Epidermal melanocyte (primary cell): ENCODE data around the gene MSI2.

ENCODE experiments used
- DNase-seq: peaks from one replicate; pipeline ENCODE4 v3.0.0; 2011; ENCODE audit warnings: low spot score; ENCODE audit not compliant: insufficient read length

The MSI2 gene

GRCh38 chr17:57674894-57675293, 418.6 kb downstream of the MSI2 start:
- no peak for DNase-seq

GRCh38 chr17:57675427-57676387, 419.4 kb downstream of the MSI2 start:
- no peak for DNase-seq

GRCh38 chr17:57676543-57676942, 420.2 kb downstream of the MSI2 start:
- no peak for DNase-seq

DNA sequence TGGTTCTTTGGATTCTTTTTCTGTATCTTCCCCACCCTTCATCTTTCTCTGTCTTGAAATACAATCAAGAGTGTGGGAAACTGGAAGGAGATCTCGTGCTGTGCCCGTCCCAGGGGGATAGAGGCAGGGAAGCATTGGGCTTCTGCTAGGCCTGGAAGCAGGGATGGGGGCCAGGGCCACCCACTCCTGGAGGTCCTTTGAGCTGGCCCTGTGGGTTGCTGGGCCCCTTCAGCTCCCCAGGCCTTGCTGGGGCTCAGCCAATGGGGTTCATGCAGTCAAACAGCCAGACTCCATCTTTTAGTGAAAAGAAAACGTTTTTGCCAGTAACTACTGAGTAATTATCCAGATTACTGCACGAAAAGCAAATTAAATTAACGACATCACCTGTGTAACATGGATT, 421.0 kb downstream of the MSI2 start:
- DNase-seq, result no peak

DNA sequence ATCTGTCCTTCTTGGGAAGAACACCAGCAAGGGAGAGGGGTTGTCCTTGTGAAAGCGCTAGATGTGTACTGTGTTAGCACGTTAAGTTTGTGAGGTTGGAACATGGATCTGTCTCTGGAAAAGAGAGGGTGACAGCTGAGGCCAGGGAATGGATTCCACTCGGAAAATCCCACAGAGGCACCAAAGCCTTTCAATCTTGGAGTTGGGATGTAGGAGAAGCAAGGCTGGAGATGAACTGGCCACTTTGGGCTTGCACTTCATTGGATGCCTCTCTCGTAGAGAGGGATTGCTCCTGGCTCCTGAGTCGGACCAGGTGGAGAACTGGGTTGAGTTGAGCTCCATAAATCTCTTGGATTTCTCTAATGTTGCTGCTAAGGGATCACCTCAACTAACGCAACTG, 421.5 kb downstream of the MSI2 start:
- DNase-seq, result no peak

DNA sequence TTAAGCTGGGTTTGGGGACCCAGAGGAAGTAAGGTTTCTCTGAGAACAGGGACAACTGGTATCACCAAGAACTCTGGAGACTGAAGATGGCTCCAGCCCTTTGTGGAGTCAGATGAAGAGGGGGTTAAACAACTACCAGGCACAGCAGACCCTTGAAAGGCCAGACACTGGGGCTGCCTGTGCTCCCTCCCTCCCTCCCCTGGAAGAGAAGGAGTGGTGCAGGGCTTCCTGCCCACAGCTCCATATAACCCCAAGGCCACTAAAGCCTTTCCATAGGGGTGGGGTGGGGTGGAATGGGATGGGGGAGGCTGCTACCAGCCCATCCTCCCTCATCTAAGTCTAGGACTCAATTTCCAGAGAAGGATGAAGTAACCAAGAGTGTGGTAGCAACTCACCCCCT, 422.1 kb downstream of the MSI2 start:
- DNase-seq, result no peak

DNA sequence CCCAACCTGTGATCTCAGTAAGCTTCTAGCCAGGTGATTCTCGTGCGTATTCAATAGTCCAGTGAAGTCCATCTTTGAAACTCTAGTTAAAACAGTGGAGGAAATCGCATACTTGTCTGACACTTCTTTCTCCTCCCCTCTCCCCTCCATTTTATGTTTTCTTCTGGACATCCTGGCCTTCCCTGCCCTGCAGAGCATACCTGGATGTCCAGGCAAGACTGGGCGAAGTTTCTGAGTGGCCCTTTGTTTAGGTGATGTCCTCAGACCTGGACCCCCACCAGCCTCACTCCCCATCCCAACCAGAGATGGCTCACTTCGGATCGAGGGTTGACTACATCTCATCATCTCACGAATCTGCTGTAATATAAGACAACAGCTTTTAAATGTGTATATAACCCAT, 423.0 kb downstream of the MSI2 start:
- DNase-seq, result no peak

GRCh38 chr17:57679906-57680695, 423.8 kb downstream of the MSI2 start:
- no peak for DNase-seq

GRCh38 chr17:57682701-57683100, 426.4 kb downstream of the MSI2 start:
- DNase-seq, result no peak

GRCh38 chr17:57684711-57685498, 428.6 kb downstream of the MSI2 start:
- no peak for DNase-seq

GRCh38 chr17:57685499-57686132, 429.3 kb downstream of the MSI2 start:
- DNase-seq, result no peak

GRCh38 chr17:57687642-57688041, 431.3 kb downstream of the MSI2 start:
- DNase-seq, result no peak

- DNase-seq, result no peak
Observed at GRCh38 chr17:57689254-57689653, 432.9 kb downstream of the MSI2 start.

- no peak for DNase-seq
Observed at GRCh38 chr17:57691939-57692338, 435.6 kb downstream of the MSI2 start.

- DNase-seq, result no peak
Observed at GRCh38 chr17:57692770-57693169, 436.4 kb downstream of the MSI2 start.

- no peak for DNase-seq
Observed at GRCh38 chr17:57694051-57694450, 437.7 kb downstream of the MSI2 start.

DNA sequence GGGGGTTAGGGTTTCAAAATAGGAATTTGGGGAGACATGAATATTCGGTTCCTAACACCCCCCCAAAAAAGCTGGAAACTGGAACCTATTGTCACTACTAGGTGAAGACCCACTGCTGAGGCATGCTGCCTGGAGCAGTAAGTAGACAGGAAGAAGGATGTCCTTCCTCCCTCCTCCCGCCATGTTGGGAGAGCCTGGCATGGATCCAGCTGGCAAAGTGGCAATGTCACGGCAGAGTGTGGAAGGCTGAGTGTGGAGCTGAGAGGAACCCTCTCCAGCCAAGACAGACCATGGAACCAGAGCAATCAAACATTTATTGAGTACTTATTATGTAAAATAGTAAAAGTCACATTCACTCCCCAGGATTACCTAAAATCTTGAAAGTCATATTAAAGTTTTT, 439.7 kb downstream of the MSI2 start:
- no peak for DNase-seq

GRCh38 chr17:57697197-57697596, 440.9 kb downstream of the MSI2 start:
- no peak for DNase-seq

GRCh38 chr17:57697891-57698711, 441.8 kb downstream of the MSI2 start:
- DNase-seq, result no peak

- peak; percentile 24 for DNase-seq
Observed at GRCh38 chr17:57699751-57700219, 443.5 kb downstream of the MSI2 start.
